ENCODE results near the gene FMN1. TPM values are rescaled to one million over a fixed set of nuclear protein-coding genes. Genes with fewer than 3 reads are reported as not detected.

The FMN1 gene
- total RNA-seq, 1 experiment from 2014 or later, result 4.5 TPM

DNA sequence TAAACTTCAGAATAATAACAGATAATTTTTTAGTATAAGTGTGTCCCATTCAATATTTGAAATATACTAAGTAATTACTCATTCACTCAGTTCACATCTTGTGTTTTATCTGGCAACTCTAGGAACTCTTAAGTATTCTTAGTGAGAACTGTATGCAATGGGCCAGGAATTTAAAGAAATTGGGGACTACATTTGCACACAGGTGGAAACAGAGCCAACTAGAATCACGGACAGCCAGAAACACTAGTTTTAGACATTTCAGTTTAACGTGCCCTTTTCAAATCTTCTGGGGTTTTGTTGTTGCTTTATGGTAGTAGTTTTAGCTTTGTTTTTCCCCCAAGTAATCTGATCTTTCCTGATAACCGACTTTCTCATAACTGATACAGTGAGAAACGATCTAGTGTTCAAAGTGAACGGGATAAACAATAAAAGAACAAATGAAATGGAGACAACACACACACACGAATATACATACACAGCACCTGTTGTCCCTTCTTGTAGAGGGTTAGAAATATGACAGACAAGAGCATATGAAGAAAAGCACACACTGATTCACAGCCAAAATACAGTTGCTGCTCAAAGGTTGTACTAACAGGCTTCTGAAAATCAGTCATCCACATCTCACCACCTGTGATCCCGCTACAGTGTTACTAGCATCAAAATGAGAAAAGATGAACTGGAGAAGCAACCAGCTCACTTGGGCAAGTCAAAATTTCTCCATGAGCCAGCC, 167.0 kb downstream of the FMN1 start:
- TF ChIP-seq, protein P1, sequence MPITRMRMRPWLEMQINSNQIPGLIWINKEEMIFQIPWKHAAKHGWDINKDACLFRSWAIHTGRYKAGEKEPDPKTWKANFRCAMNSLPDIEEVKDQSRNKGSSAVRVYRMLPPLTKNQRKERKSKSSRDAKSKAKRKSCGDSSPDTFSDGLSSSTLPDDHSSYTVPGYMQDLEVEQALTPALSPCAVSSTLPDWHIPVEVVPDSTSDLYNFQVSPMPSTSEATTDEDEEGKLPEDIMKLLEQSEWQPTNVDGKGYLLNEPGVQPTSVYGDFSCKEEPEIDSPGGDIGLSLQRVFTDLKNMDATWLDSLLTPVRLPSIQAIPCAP (CRISPR knock-in tag; IDR thresholded peaks at IDR 0.05), result no peak
- TF ChIP-seq ZNF138 (CRISPR knock-in tag; conservative IDR thresholded peaks at IDR 0.05) (no peak), FOXK1 (CRISPR knock-in tag; IDR thresholded peaks at IDR 0.05) (no peak)
- TF ChIP-seq, protein P2, sequence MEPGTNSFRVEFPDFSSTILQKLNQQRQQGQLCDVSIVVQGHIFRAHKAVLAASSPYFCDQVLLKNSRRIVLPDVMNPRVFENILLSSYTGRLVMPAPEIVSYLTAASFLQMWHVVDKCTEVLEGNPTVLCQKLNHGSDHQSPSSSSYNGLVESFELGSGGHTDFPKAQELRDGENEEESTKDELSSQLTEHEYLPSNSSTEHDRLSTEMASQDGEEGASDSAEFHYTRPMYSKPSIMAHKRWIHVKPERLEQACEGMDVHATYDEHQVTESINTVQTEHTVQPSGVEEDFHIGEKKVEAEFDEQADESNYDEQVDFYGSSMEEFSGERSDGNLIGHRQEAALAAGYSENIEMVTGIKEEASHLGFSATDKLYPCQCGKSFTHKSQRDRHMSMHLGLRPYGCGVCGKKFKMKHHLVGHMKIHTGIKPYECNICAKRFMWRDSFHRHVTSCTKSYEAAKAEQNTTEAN (CRISPR knock-in tag; IDR thresholded peaks at IDR 0.05), result no peak
- TF ChIP-seq, protein P3, sequence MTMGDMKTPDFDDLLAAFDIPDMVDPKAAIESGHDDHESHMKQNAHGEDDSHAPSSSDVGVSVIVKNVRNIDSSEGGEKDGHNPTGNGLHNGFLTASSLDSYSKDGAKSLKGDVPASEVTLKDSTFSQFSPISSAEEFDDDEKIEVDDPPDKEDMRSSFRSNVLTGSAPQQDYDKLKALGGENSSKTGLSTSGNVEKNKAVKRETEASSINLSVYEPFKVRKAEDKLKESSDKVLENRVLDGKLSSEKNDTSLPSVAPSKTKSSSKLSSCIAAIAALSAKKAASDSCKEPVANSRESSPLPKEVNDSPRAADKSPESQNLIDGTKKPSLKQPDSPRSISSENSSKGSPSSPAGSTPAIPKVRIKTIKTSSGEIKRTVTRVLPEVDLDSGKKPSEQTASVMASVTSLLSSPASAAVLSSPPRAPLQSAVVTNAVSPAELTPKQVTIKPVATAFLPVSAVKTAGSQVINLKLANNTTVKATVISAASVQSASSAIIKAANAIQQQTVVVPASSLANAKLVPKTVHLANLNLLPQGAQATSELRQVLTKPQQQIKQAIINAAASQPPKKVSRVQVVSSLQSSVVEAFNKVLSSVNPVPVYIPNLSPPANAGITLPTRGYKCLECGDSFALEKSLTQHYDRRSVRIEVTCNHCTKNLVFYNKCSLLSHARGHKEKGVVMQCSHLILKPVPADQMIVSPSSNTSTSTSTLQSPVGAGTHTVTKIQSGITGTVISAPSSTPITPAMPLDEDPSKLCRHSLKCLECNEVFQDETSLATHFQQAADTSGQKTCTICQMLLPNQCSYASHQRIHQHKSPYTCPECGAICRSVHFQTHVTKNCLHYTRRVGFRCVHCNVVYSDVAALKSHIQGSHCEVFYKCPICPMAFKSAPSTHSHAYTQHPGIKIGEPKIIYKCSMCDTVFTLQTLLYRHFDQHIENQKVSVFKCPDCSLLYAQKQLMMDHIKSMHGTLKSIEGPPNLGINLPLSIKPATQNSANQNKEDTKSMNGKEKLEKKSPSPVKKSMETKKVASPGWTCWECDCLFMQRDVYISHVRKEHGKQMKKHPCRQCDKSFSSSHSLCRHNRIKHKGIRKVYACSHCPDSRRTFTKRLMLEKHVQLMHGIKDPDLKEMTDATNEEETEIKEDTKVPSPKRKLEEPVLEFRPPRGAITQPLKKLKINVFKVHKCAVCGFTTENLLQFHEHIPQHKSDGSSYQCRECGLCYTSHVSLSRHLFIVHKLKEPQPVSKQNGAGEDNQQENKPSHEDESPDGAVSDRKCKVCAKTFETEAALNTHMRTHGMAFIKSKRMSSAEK (CRISPR knock-in tag; IDR thresholded peaks at IDR 0.05; ENCODE audit: borderline replicate concordance), result no peak
- TF ChIP-seq, protein P4, sequence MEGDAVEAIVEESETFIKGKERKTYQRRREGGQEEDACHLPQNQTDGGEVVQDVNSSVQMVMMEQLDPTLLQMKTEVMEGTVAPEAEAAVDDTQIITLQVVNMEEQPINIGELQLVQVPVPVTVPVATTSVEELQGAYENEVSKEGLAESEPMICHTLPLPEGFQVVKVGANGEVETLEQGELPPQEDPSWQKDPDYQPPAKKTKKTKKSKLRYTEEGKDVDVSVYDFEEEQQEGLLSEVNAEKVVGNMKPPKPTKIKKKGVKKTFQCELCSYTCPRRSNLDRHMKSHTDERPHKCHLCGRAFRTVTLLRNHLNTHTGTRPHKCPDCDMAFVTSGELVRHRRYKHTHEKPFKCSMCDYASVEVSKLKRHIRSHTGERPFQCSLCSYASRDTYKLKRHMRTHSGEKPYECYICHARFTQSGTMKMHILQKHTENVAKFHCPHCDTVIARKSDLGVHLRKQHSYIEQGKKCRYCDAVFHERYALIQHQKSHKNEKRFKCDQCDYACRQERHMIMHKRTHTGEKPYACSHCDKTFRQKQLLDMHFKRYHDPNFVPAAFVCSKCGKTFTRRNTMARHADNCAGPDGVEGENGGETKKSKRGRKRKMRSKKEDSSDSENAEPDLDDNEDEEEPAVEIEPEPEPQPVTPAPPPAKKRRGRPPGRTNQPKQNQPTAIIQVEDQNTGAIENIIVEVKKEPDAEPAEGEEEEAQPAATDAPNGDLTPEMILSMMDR (IDR thresholded peaks at IDR 0.05), result no peak
- TF ChIP-seq, protein P5, sequence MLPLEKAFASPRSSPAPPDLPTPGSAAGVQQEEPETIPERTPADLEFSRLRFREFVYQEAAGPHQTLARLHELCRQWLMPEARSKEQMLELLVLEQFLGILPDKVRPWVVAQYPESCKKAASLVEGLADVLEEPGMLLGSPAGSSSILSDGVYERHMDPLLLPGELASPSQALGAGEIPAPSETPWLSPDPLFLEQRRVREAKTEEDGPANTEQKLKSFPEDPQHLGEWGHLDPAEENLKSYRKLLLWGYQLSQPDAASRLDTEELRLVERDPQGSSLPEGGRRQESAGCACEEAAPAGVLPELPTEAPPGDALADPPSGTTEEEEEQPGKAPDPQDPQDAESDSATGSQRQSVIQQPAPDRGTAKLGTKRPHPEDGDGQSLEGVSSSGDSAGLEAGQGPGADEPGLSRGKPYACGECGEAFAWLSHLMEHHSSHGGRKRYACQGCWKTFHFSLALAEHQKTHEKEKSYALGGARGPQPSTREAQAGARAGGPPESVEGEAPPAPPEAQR (CRISPR knock-in tag; IDR thresholded peaks at IDR 0.05), result no peak
- Mint-ChIP-seq H3K9me3 (no peaks in the 10 kb centered on the region), H3K4me3 (no peak overlapping the region), H3K36me3 (no peaks in the 10 kb centered on the region), H3K27me3 (ENCODE audit: low read depth) (no peaks in the 10 kb centered on the region), H3K4me1 (peaks cover 24% of the 10 kb centered on the region), H3K27ac (no peak overlapping the region)
- CTCF ChIA-PET, result interaction anchor here (1.1 kb wide), 2 partner anchors 41 to 105 kb away, joined by 3 to 4 read pairs; no protein-coding TSS in a partner anchor
- DNase-seq (ENCODE audit: low spot score), result no peak
- POLR2A ChIA-PET, result no interaction called here
- no peak for ATAC-seq

DNA sequence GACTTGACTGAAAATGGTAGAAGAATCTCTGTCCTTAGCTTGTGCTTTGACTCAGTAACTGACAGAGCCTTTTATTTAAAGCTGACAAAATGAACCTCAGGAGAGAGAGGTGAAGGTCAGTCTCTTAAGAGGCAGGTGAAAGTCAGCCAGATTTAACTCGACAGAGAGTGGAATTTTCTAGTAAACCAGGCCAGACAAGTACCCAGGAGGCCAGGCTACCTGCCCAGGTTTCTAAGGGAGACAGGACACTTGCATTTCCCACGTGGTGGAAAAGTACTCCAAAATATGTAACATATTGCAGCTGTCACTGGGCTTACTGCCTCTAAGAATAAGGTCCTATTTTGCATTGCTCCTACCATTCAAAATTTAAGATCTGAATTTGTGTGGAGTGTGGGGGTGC, 167.9 kb downstream of the FMN1 start:
- Mint-ChIP-seq H3K27ac (no peak overlapping the region), H3K27me3 (ENCODE audit: low read depth) (no peaks in the 10 kb centered on the region), H3K36me3 (no peaks in the 10 kb centered on the region), H3K4me3 (no peak overlapping the region), H3K9me3 (no peaks in the 10 kb centered on the region), H3K4me1 (peaks cover 29% of the 10 kb centered on the region)
- ChIA-PET CTCF (interaction anchor here (1.1 kb wide), 1 partner anchor 42 kb away, joined by 3 read pairs; no protein-coding TSS in a partner anchor), POLR2A (no interaction called here)
- ATAC-seq (no peak), DNase-seq (ENCODE audit: low spot score) (no peak)
- TF ChIP-seq, protein P6, sequence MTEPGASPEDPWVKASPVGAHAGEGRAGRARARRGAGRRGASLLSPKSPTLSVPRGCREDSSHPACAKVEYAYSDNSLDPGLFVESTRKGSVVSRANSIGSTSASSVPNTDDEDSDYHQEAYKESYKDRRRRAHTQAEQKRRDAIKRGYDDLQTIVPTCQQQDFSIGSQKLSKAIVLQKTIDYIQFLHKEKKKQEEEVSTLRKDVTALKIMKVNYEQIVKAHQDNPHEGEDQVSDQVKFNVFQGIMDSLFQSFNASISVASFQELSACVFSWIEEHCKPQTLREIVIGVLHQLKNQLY (CRISPR knock-in tag; IDR thresholded peaks at IDR 0.05), result no peak
- TF ChIP-seq, protein P7, sequence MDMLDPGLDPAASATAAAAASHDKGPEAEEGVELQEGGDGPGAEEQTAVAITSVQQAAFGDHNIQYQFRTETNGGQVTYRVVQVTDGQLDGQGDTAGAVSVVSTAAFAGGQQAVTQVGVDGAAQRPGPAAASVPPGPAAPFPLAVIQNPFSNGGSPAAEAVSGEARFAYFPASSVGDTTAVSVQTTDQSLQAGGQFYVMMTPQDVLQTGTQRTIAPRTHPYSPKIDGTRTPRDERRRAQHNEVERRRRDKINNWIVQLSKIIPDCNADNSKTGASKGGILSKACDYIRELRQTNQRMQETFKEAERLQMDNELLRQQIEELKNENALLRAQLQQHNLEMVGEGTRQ (CRISPR knock-in tag; IDR thresholded peaks at IDR 0.05), result no peak
- no peak for TF ChIP-seq OVOL2 (CRISPR knock-in tag; IDR thresholded peaks at IDR 0.05; ENCODE audit: borderline replicate concordance)
- TF ChIP-seq ESRRA (CRISPR knock-in tag; IDR thresholded peaks at IDR 0.05; ENCODE audit: borderline replicate concordance), result no peak
- TF ChIP-seq, protein P8, sequence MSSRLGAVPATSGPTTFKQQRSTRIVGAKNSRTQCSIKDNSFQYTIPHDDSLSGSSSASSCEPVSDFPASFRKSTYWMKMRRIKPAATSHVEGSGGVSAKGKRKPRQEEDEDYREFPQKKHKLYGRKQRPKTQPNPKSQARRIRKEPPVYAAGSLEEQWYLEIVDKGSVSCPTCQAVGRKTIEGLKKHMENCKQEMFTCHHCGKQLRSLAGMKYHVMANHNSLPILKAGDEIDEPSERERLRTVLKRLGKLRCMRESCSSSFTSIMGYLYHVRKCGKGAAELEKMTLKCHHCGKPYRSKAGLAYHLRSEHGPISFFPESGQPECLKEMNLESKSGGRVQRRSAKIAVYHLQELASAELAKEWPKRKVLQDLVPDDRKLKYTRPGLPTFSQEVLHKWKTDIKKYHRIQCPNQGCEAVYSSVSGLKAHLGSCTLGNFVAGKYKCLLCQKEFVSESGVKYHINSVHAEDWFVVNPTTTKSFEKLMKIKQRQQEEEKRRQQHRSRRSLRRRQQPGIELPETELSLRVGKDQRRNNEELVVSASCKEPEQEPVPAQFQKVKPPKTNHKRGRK (CRISPR knock-in tag; IDR thresholded peaks at IDR 0.05; ENCODE audit: borderline replicate concordance), result no peak
- no peak for TF ChIP-seq ZNF219 (CRISPR knock-in tag; IDR thresholded peaks at IDR 0.05; ENCODE audit: borderline replicate concordance)
- TF ChIP-seq, protein P9, sequence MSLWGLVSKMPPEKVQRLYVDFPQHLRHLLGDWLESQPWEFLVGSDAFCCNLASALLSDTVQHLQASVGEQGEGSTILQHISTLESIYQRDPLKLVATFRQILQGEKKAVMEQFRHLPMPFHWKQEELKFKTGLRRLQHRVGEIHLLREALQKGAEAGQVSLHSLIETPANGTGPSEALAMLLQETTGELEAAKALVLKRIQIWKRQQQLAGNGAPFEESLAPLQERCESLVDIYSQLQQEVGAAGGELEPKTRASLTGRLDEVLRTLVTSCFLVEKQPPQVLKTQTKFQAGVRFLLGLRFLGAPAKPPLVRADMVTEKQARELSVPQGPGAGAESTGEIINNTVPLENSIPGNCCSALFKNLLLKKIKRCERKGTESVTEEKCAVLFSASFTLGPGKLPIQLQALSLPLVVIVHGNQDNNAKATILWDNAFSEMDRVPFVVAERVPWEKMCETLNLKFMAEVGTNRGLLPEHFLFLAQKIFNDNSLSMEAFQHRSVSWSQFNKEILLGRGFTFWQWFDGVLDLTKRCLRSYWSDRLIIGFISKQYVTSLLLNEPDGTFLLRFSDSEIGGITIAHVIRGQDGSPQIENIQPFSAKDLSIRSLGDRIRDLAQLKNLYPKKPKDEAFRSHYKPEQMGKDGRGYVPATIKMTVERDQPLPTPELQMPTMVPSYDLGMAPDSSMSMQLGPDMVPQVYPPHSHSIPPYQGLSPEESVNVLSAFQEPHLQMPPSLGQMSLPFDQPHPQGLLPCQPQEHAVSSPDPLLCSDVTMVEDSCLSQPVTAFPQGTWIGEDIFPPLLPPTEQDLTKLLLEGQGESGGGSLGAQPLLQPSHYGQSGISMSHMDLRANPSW (CRISPR knock-in tag; conservative IDR thresholded peaks at IDR 0.05; ENCODE audit: low read depth), result no peak
- TF ChIP-seq GABPB1 (CRISPR knock-in tag; IDR thresholded peaks at IDR 0.05), result no peak
